Thyroid gland (tissue), 4 donors: ENCODE measurements around the gene POLDIP2.

ENCODE experiments used
- CTCF ChIP-seq, 6 experiments: fragments of 200-600 bp in 3 of 6; fragments of 450-650 bp in 3 of 6; sonication (generic) in 3 of 6; IDR thresholded peaks; one replicate each; pipeline ENCODE4 v1.5.1; 2016 to 2019; ENCODE audit warnings: antibody characterized with exemption in 6 of 6, mild to moderate bottlenecking in 2 of 6, inconsistent platforms in 1 of 6, moderate library complexity in 1 of 6
- POLR2A ChIP-seq, 2 donors: fragments of 450-650 bp; IDR thresholded peaks; one replicate each; pipeline ENCODE4 v1.6.1; 2017; ENCODE audit warnings: antibody characterized with exemption in 2 of 2, mild to moderate bottlenecking in 2 of 2, moderate library complexity in 1 of 2

- TF ChIP-seq CTCF (IDR thresholded peaks at IDR 0.05) (no peak), POLR2A (IDR thresholded peaks at IDR 0.05) (no peak)
These were observed 19.1 kb downstream of the POLDIP2 start for GRCh38 chr17:28338056-28338768.
